Nephron progenitor cell (in vitro differentiated cells): Measurements from ENCODE around the gene ZNF410.
"Not testable (repeated sequence)": the region's sequence is repeated elsewhere in the genome, so short reads cannot be mapped to it uniquely, and the experiment has no call there.

Experiments used
- DNase-seq: peaks from one replicate; pipeline ENCODE4 v3.0.0; 2021
- H3K27ac Mint-ChIP-seq: 2 replicates; pipeline ENCODE4 v1.8.0; 2021; ENCODE audit warnings: mild to moderate bottlenecking, moderate library complexity, mixed read lengths
- H3K27me3 Mint-ChIP-seq: 2 replicates; pipeline ENCODE4 v1.8.0; 2021; ENCODE audit warnings: mild to moderate bottlenecking, low read depth, mixed read lengths; ENCODE audit not compliant: poor library complexity
- H3K36me3 Mint-ChIP-seq: 2 replicates; pipeline ENCODE4 v1.8.0; 2021; ENCODE audit warnings: low read depth, mixed read lengths
- H3K4me1 Mint-ChIP-seq: 2 replicates; pipeline ENCODE4 v1.8.0; 2021; ENCODE audit warnings: mixed read lengths
- H3K4me3 Mint-ChIP-seq: 2 replicates; pipeline ENCODE4 v1.8.0; 2021; ENCODE audit warnings: mild to moderate bottlenecking, moderate library complexity, mixed read lengths
- H3K9me3 Mint-ChIP-seq: 2 replicates; pipeline ENCODE4 v1.8.0; 2021; ENCODE audit warnings: mild to moderate bottlenecking, moderate library complexity, mixed read lengths
- CTCF ChIP-seq: fragments of 200-600 bp; sonication (generic); IDR thresholded peaks from 2 replicates; pipeline ENCODE4 v1.5.0; 2021; ENCODE audit warnings: antibody characterized with exemption

Gene ZNF410

DNA sequence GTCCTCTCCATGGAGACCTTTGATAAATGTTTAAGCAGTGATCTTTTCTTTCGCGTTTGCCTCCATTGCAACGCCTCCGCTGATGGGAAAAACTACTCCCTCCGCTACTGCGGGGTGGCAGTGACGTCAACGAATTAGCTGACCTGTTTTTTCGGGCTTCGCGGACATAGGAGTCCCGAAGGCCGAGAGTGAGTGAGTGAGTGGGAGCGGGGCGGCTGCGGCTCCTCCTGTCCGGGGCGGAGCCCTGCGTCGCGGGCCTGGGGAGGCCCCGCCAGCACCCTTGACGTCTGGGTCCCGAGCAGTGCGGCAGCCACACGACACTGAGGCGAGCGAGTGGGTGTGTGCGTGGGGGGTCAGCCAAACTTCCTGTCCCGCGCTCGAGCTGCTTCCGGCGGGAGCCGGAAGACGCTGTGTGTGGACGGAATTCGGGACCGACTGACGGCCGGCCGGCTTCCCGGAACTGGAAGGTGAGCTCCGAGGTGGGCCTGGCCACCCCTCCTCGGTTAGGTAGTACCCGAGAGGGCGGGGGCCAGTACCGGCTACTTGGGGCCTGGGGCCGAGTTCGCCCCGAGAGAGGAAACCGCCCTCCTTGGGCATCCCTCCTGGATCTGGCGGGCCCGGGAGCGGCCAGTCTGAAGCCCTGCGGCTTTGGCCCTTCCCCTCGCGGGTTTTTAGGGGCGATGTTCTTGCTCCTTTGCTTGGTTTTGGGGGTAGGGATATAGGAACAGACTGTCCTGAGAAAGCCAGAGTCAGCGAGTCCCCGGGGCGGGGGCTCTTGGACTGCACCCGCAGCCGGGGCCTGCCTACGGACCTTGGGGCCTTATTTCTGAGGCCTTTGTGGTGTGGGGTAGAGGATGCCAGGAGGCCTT lies at the start of gene ZNF410:
Gene ZNF410, plus strand, starts transcription at position 411 of the 869 bp plus-strand sequence. CDS start 5,317 bp downstream, outside the sequence.
- peak within 1 kb of the TSS; percentile 99 for H3K27ac Mint-ChIP-seq
- peak; percentile 85 for DNase-seq
- no peaks in the 10 kb centered on the region for H3K27me3 Mint-ChIP-seq
- peak within 1 kb of the TSS; percentile 95 for H3K4me3 Mint-ChIP-seq
- TF ChIP-seq CTCF = no peak
- peaks cover 43% of the 10 kb centered on the region for H3K4me1 Mint-ChIP-seq
- peaks cover 16% of the 10 kb centered on the region for H3K36me3 Mint-ChIP-seq
- H3K9me3 Mint-ChIP-seq = no peaks in the 10 kb centered on the region

GRCh38 chr14:73838293-73839034 lies 48.2 kb upstream of the ZNF410 start:
- not testable (repeated sequence) for H3K36me3 Mint-ChIP-seq, H3K27me3 Mint-ChIP-seq, DNase-seq, H3K9me3 Mint-ChIP-seq, H3K27ac Mint-ChIP-seq, H3K4me3 Mint-ChIP-seq
- peaks cover 17% of the 10 kb centered on the region for H3K4me1 Mint-ChIP-seq

DNA sequence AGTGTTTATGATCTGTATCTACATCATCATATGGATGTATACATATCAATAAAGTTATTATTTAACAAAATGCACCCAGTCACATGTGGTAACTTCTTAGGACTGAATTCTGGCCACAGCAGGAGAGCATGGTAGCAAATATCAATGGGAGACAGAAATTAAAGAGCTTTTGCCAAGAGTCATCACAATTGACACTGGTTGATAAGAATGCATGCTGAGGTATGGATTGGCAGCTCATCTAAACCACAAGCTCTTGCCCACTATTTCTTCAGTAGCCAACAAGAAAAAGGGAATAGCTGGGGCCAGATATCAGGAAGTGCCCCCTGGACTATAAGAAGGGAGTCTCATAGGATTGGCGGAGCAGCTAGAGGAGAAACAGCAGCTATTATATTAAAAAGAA lies 44.5 kb upstream of the ZNF410 start:
- H3K9me3 Mint-ChIP-seq = peaks cover 12% of the 10 kb centered on the region
- peaks cover 6% of the 10 kb centered on the region for H3K27me3 Mint-ChIP-seq
- no peaks in the 10 kb centered on the region for H3K36me3 Mint-ChIP-seq
- H3K4me1 Mint-ChIP-seq = peaks cover 4% of the 10 kb centered on the region
- TF ChIP-seq CTCF = no peak
- H3K27ac Mint-ChIP-seq = no peak overlapping the region
- DNase-seq = no peak
- H3K4me3 Mint-ChIP-seq = no peak overlapping the region

- H3K36me3 Mint-ChIP-seq = no peaks in the 10 kb centered on the region
- peaks cover 12% of the 10 kb centered on the region for H3K9me3 Mint-ChIP-seq
- no peaks in the 10 kb centered on the region for H3K4me1 Mint-ChIP-seq
- H3K4me3 Mint-ChIP-seq = no peak overlapping the region
- no peak overlapping the region for H3K27ac Mint-ChIP-seq
- DNase-seq = no peak
- peaks cover 6% of the 10 kb centered on the region for H3K27me3 Mint-ChIP-seq
- TF ChIP-seq CTCF = no peak
These were observed 43.8 kb upstream of the ZNF410 start for GRCh38 chr14:73842851-73843250.

GRCh38 chr14:73843296-73843695 lies 43.4 kb upstream of the ZNF410 start:
- no peak for DNase-seq
- Mint-ChIP-seq H3K36me3 (no peaks in the 10 kb centered on the region), H3K27ac (no peak overlapping the region), H3K27me3 (peaks cover 5% of the 10 kb centered on the region), H3K9me3 (peaks cover 12% of the 10 kb centered on the region), H3K4me1 (no peaks in the 10 kb centered on the region), H3K4me3 (no peak overlapping the region)
- no peak for TF ChIP-seq CTCF

GRCh38 chr14:73846947-73847346 lies 39.7 kb upstream of the ZNF410 start:
- peaks cover 13% of the 10 kb centered on the region for H3K4me1 Mint-ChIP-seq
- H3K27me3 Mint-ChIP-seq = peaks cover 3% of the 10 kb centered on the region
- no peak overlapping the region for H3K4me3 Mint-ChIP-seq
- no peaks in the 10 kb centered on the region for H3K36me3 Mint-ChIP-seq
- DNase-seq = no peak
- no peak for TF ChIP-seq CTCF
- H3K27ac Mint-ChIP-seq = no peak overlapping the region
- H3K9me3 Mint-ChIP-seq = peaks cover 12% of the 10 kb centered on the region
